ENCODE data around the gene SAPCD1.
"Not testable (repeated sequence)": the region's sequence is repeated elsewhere in the genome, so short reads cannot be mapped to it uniquely, and the experiment has no call there.

SAPCD1 gene

GRCh38 chr6:31808599-31808998 is 46.1 kb downstream of the SAPCD1 start:
- not testable (repeated sequence) for ATAC-seq; H3K27ac Mint-ChIP-seq; H3K4me3 Mint-ChIP-seq; H3K27me3 Mint-ChIP-seq; H3K36me3 Mint-ChIP-seq (ENCODE audit: low read depth); DNase-seq; H3K9me3 Mint-ChIP-seq
- peaks cover 32% of the 10 kb centered on the region for H3K4me1 Mint-ChIP-seq

- Mint-ChIP-seq H3K36me3 (ENCODE audit: low read depth) (peaks cover 2% of the 10 kb centered on the region), H3K4me3 (no peak overlapping the region), H3K27ac (peak overlapping the region; percentile 11), H3K27me3 (no peaks in the 10 kb centered on the region), H3K4me1 (peaks cover 36% of the 10 kb centered on the region), H3K9me3 (no peaks in the 10 kb centered on the region)
- no peak for DNase-seq
- no peak for ATAC-seq
These were observed 49.2 kb downstream of the SAPCD1 start for GRCh38 chr6:31811645-31812044.

GRCh38 chr6:31813465-31813849 is 51.0 kb downstream of the SAPCD1 start:
- peak overlapping the region; percentile 73 for H3K27ac Mint-ChIP-seq
- peak overlapping the region; percentile 44 for H3K4me3 Mint-ChIP-seq
- H3K27me3 Mint-ChIP-seq: no peaks in the 10 kb centered on the region
- ATAC-seq (no peak), DNase-seq (no peak)
- H3K9me3 Mint-ChIP-seq: no peaks in the 10 kb centered on the region
- peaks cover 45% of the 10 kb centered on the region for H3K4me1 Mint-ChIP-seq
- peaks cover 2% of the 10 kb centered on the region for H3K36me3 Mint-ChIP-seq (ENCODE audit: low read depth)

All from activated naive CD8-positive, alpha-beta T cell treated with anti-CD3 and anti-CD28 coated beads, Interleukin-2, amount 50 U/mL, for 24 hours (primary cell).